Omental fat pad (tissue), 4 donors: Measurements from ENCODE around the gene DSCAML1. TPM values are rescaled to one million over a fixed set of nuclear protein-coding genes. Genes with fewer than 3 reads are reported as not detected.

Source experiments
- ATAC-seq: fragments of 150-250 bp; one replicate; pipeline ENCODE4 v1.9.1; 2016; ENCODE audit warnings: mild to moderate bottlenecking, moderate library complexity; ENCODE audit not compliant: low FRiP score
- DNase-seq: peaks from one replicate; pipeline ENCODE4 v3.0.0-alpha.2; 2019; ENCODE audit warnings: low spot score
- CTCF ChIP-seq, 3 donors: fragments of 450-650 bp; IDR thresholded peaks; one replicate each; pipeline ENCODE4 v1.5.1; 2016 to 2017; ENCODE audit warnings: antibody characterized with exemption in 3 of 3, mild to moderate bottlenecking in 3 of 3, moderate library complexity in 2 of 3
- total RNA-seq, 4 donors: library from RNA; depleted of rRNA; stranded (reverse); fragments of >200 nt; gene quantifications; one replicate each; pipeline ENCODE4 v1.1.0, GENCODE V29; 2016

DSCAML1 gene
- total RNA-seq, 4 donors from 2014 or later = 0.95 to 10.9 (median 3.9) TPM

GRCh38 chr11:117752071-117752470, 44.9 kb downstream of the DSCAML1 start:
- TF ChIP-seq CTCF (IDR thresholded peaks at IDR 0.05) = no peak
- DNase-seq (no peak), ATAC-seq (no peak)

- no peak for ATAC-seq
- no peak for TF ChIP-seq CTCF (IDR thresholded peaks at IDR 0.05)
- DNase-seq = no peak
These were observed 45.9 kb downstream of the DSCAML1 start for GRCh38 chr11:117750916-117751662.

DNA sequence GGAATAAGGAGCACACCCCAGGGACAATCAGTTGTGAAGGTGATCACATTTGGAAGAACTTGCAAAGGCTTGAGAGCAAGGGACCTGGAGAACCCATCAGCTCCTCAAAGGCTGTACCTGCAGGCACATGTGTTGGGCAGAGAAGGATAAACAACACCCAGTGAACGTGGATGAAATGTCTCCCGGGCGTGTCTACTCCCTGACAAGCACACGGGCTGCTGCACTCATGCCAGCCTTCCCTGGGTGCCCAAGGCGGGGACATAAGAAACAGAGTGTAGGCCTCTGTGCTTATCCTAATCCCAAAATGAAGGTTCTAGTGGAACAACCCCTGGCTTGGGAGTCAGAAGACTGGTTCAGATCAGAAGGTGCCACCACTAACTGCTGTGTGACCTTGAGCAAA, 46.7 kb downstream of the DSCAML1 start:
- no peak for TF ChIP-seq CTCF (IDR thresholded peaks at IDR 0.05)
- DNase-seq (no peak), ATAC-seq (no peak)

GRCh38 chr11:117749541-117749910, 47.5 kb downstream of the DSCAML1 start:
- no peak for TF ChIP-seq CTCF (IDR thresholded peaks at IDR 0.05)
- ATAC-seq = no peak
- no peak for DNase-seq

GRCh38 chr11:117748771-117749540, 48.1 kb downstream of the DSCAML1 start:
- no peak for TF ChIP-seq CTCF (IDR thresholded peaks at IDR 0.05)
- no peak for DNase-seq
- ATAC-seq = no peak

GRCh38 chr11:117747892-117748291, 49.1 kb downstream of the DSCAML1 start:
- ATAC-seq = no peak
- TF ChIP-seq CTCF (IDR thresholded peaks at IDR 0.05) = no peak
- no peak for DNase-seq

DNA sequence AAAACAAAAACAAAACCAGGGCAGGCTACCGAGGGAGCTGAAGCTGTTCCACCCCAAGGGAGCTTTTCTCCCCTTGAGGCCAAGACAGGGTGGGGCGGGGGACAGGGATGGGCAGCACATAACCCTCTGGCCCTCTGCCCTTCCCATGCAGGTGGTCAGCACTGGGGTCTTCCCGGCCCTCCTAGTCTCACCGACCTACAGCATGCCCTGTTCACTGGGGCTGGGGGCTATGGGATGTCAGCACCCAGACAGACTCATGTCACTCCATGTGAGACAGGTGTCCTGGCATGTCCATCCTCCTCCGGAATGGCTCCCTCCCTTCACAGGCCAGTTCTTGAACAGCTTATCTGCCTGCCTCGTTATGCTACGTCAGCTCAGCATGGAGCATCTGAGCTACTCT, 51.7 kb downstream of the DSCAML1 start:
- ATAC-seq (no peak), DNase-seq (no peak)
- no peak for TF ChIP-seq CTCF (IDR thresholded peaks at IDR 0.05)
